NB4 (cell line): ENCODE results near the gene FXYD5.

ENCODE experiments used
- DNase-seq: peaks from one replicate; pipeline ENCODE4 v3.0.0; 2010; ENCODE audit warnings: low read depth
- H3K4me3 ChIP-seq: one replicate; pipeline ENCODE4 v1.5.1; 2011; ENCODE audit warnings: mild to moderate bottlenecking, low read depth, low read length, moderate library complexity
- MYC ChIP-seq: IDR thresholded peaks from 2 replicates; pipeline ENCODE4 v1.6.1; 2011; ENCODE audit warnings: low read depth, low read length
- POLR2A ChIP-seq: IDR thresholded peaks from 2 replicates; pipeline ENCODE4 v1.6.1; 2011; ENCODE audit warnings: mild to moderate bottlenecking; ENCODE audit not compliant: insufficient read length; ENCODE audit errors: extremely low read depth
- TF ChIP-seq, protein P1 (sequence below): IDR thresholded peaks from one replicate; pipeline ENCODE4 v1.5.1; 2012; ENCODE audit warnings: low read depth, low read length
- TF ChIP-seq, protein P2 (sequence below): IDR thresholded peaks from 2 replicates; pipeline ENCODE4 v1.6.1; 2011; ENCODE audit warnings: low read depth, low read length

Gene FXYD5

GRCh38 chr19:35115177-35115951 lies 39.2 kb upstream of the FXYD5 start, which contains the start of gene FXYD3:
Gene FXYD3 (plus strand): TSS chr19:35115823. CDS start chr19:35119377, 3,554 bp downstream.
- TF ChIP-seq POLR2A (no peak), MYC (no peak)
- TF ChIP-seq, protein P1, sequence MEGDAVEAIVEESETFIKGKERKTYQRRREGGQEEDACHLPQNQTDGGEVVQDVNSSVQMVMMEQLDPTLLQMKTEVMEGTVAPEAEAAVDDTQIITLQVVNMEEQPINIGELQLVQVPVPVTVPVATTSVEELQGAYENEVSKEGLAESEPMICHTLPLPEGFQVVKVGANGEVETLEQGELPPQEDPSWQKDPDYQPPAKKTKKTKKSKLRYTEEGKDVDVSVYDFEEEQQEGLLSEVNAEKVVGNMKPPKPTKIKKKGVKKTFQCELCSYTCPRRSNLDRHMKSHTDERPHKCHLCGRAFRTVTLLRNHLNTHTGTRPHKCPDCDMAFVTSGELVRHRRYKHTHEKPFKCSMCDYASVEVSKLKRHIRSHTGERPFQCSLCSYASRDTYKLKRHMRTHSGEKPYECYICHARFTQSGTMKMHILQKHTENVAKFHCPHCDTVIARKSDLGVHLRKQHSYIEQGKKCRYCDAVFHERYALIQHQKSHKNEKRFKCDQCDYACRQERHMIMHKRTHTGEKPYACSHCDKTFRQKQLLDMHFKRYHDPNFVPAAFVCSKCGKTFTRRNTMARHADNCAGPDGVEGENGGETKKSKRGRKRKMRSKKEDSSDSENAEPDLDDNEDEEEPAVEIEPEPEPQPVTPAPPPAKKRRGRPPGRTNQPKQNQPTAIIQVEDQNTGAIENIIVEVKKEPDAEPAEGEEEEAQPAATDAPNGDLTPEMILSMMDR: no peak
- no peak for DNase-seq
- no peak within 1 kb of the TSS for H3K4me3 ChIP-seq

GRCh38 chr19:35116072-35116801 lies 38.3 kb upstream of the FXYD5 start:
- no peak overlapping the region for H3K4me3 ChIP-seq
- TF ChIP-seq, protein P1: no peak
- TF ChIP-seq, protein P2, sequence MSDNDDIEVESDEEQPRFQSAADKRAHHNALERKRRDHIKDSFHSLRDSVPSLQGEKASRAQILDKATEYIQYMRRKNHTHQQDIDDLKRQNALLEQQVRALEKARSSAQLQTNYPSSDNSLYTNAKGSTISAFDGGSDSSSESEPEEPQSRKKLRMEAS: no peak
- DNase-seq: no peak

DNA sequence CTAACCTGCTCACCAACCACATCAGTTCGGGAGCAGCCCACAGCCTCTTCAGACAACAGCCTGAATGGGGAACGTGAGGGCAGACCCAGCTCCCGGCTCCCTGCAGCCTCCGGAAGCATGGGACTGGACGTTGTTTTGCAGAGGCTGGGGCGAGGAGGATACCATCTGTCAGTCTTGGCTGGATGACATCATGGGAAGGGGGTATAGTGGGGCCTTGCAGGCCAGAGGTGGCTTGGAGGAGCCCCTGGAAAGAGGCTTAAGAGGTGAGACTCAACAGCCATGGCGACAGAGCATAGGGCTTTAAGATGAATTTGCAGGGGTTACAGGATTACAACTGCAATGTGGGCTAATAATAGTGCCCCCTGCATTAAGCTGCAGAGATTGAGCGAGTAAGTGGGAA lies 37.4 kb upstream of the FXYD5 start:
- no peak for DNase-seq
- no peak overlapping the region for H3K4me3 ChIP-seq
- TF ChIP-seq, protein P2: no peak
- TF ChIP-seq, protein P1: no peak
- TF ChIP-seq POLR2A: no peak
- TF ChIP-seq MYC: no peak

DNA sequence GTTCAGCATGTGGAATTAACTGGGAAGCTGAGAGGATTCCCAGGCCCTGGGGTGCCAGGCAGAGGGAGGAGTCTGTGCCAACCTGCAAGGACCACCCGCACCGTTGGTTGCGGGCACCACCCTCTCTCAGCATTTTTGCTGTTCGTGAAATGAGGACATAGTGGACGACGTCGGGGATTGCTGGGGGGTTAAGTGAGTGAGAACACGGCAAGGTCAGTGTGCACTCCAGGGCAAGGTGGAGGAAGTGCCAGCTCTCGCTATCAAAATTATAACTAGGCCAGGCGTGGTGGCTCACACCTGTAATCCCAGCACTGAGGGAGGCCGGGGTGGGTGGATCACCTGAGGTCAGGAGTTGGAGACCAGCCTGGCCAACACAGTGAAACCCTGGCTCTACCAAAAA lies 36.7 kb upstream of the FXYD5 start:
- DNase-seq: no peak
- no peak for TF ChIP-seq POLR2A
- no peak for TF ChIP-seq MYC
- TF ChIP-seq, protein P1: no peak
- TF ChIP-seq, protein P2: no peak
- H3K4me3 ChIP-seq: no peak overlapping the region

GRCh38 chr19:35118268-35119020 lies 36.1 kb upstream of the FXYD5 start:
- DNase-seq: no peak
- H3K4me3 ChIP-seq: no peak overlapping the region
- no peak for TF ChIP-seq MYC
- TF ChIP-seq, protein P1: no peak
- no peak for TF ChIP-seq POLR2A
- TF ChIP-seq, protein P2: no peak
